DMS153 treated with DMSO at 0.1 percent for 48 hours (cell line): ENCODE results near the gene SUCO.

Experiments used
- DNase-seq: peaks from one replicate; lab custom pipeline; 2025; ENCODE audit not compliant: unreplicated experiment; lab: John Stamatoyannopoulos, UW

Gene SUCO

GRCh38 chr1:172514108-172514507, 18.8 kb upstream of the SUCO start:
- DNase-seq = no peak

- no peak for DNase-seq
Observed at GRCh38 chr1:172515436-172515835, 17.5 kb upstream of the SUCO start.

GRCh38 chr1:172515927-172516326, 17.0 kb upstream of the SUCO start:
- DNase-seq = no peak

- DNase-seq = no peak
Observed at GRCh38 chr1:172517081-172517480, 15.9 kb upstream of the SUCO start.

GRCh38 chr1:172517545-172517944, 15.4 kb upstream of the SUCO start:
- DNase-seq = no peak

GRCh38 chr1:172529304-172529703, 3.6 kb upstream of the SUCO start:
- no peak for DNase-seq

- no peak for DNase-seq
Observed at GRCh38 chr1:172530000-172530399, 3.0 kb upstream of the SUCO start.

- no peak for DNase-seq
Observed at GRCh38 chr1:172531412-172532182, 1.4 kb upstream of the SUCO start.

- peak; percentile 97 for DNase-seq
Observed at GRCh38 chr1:172532183-172532699, 709 bp upstream of the SUCO start.

GRCh38 chr1:172533513-172534151, 682 bp downstream of the SUCO start:
- DNase-seq = no peak

- DNase-seq = no peak
Observed at GRCh38 chr1:172536256-172536655, 3.3 kb downstream of the SUCO start.

- no peak for DNase-seq
Observed at GRCh38 chr1:172537366-172537765, 4.4 kb downstream of the SUCO start.

- no peak for DNase-seq
Observed at GRCh38 chr1:172537827-172538391, 5.0 kb downstream of the SUCO start.

- DNase-seq = no peak
Observed at GRCh38 chr1:172540635-172541034, 7.7 kb downstream of the SUCO start.

GRCh38 chr1:172544481-172545104, 11.6 kb downstream of the SUCO start:
- no peak for DNase-seq

GRCh38 chr1:172545396-172546004, 12.6 kb downstream of the SUCO start:
- no peak for DNase-seq

- no peak for DNase-seq
Observed at GRCh38 chr1:172547071-172547470, 14.1 kb downstream of the SUCO start.

- DNase-seq = no peak
Observed at GRCh38 chr1:172549621-172550280, 16.8 kb downstream of the SUCO start.

- DNase-seq = no peak
Observed at GRCh38 chr1:172551279-172551678, 18.3 kb downstream of the SUCO start.

GRCh38 chr1:172554915-172555314, 22.0 kb downstream of the SUCO start:
- no peak for DNase-seq

GRCh38 chr1:172556461-172556860, 23.5 kb downstream of the SUCO start:
- DNase-seq = no peak
